HG03095 (cell line): ENCODE data around the gene ZFAND5.

Experiments used
- ATAC-seq: cut with Tn5 transposase; IDR thresholded peaks from one replicate; pipeline ENCODE4 v1.9.1; 2021; ENCODE audit warnings: moderate library complexity; ENCODE audit not compliant: unreplicated experiment

Gene ZFAND5

GRCh38 chr9:72363908-72364678 lies 915 bp downstream of the ZFAND5 start:
- ATAC-seq, result peak; percentile 33

DNA sequence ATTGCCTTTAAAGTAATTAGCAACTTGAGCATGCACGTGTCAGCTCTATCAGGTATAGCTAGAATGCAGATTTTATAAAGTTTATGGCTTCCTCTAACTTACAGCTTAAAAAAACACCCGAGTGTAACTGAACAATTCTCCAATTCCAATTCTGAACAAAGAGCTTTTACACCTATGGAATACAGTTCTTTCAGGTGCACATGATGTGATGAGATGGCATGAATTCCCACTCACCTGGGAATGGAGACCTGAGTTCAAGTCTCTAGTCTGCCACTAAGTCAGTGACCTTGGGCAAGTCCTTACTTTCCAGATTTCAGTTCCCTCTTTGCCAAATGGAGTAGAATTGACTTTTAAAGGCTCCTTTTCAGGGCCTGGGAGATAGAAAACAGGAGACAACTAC lies 1.8 kb downstream of the ZFAND5 start:
- no peak for ATAC-seq

DNA sequence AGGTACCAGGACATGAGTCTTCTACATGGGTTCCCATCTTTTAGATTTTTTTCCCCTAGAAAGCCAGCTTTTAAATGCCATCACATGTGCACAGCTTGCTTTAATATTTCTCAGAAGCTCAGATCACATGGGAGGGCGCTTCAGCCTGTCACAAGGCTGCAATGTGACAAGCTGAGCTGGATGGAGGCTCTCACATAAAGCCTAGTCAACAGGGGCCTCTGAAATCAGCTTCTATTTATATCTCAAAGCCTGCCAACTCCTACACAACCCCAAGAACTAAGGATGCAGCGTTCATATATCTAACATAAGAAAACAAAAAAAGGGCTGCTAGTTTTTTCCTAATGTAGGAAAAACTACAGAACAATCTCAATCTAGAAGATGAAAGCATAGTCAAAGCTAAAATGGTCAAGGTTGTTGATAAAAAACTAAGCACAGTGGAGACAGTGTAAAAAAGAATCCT lies 2.3 kb downstream of the ZFAND5 start:
- peak; percentile 41 for ATAC-seq

- no peak for ATAC-seq
Observed at GRCh38 chr9:72362118-72362531, 2.9 kb downstream of the ZFAND5 start.

- ATAC-seq, result no peak
Observed at GRCh38 chr9:72361217-72361616, 3.8 kb downstream of the ZFAND5 start.

- ATAC-seq, result no peak
Observed at GRCh38 chr9:72360324-72360723, 4.7 kb downstream of the ZFAND5 start.

DNA sequence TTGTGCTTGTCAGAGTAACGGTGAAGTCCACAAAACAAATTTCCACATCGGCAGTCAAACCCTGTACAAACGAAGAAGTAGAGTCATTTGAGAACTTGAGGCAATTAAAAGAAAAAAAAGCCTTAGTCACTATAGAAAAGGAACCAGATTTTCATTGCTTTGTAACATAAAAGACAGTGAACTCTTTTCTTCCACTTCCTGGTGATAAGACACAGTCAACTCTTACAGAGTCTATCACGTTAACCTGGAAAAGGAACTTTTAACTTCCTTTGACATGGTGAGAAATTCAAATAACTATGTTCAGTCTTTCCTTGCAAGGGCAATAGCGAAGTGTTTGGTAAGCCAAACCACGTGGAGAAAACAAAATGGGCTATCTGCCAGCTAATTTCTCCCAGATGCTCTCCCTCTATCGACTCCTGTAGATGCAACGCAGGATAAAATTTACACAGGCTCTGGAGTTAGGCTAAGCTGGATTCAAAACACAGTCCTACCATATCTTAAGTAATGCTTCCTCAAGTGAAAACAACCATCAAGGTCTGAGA lies 8.9 kb downstream of the ZFAND5 start:
- no peak for ATAC-seq

DNA sequence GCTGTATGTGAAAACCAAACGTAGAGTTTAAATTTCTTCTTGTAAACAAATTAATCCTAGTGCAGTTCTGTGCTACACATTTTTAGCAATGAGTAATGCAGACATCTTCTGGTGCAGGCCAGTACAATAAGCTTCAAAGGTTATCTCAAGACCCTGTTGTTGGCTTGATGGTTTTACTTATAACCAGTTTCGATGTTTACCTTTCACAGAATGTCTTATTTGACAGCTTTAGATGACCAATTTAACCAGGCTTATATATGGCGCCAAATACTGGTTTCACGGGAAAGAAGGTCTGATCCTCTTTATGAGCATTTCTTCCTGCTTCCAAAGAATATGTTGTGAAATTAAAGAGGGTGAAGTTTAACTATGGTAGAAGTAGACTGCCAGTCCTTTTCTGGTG lies 9.9 kb downstream of the ZFAND5 start:
- no peak for ATAC-seq

- ATAC-seq, result no peak
Observed at GRCh38 chr9:72354704-72355103, 10.3 kb downstream of the ZFAND5 start.

DNA sequence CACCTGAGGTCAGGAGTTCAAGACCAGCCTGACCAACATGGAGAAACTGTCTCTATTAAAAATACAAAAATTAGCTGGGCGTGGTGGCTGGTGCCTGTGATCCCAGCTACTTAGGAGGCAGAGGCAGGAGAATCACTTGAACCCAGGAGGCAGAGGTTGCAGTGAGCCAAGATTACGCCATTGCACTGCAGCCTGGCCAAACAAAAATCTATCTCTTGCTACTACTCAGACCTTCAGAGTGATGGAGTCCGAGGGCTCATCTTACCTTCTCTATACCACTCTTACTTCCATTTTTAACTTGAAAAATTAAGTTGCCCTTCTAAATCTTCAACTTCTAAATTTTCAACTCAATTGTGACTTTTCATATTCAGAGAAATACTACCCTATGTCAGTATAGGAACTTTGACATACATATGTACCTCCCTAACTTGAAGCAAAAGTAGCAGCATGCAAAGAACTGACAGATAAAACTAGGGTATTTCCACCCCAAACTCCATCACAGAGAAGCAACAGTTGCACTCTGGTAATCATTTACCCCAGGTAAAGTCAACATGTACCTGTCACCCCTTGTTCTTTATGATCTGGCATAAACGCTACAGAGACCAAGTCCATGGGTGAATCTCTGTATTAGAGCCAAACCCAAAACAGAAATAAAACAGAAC lies 11.4 kb downstream of the ZFAND5 start:
- no peak for ATAC-seq

GRCh38 chr9:72352911-72353388 lies 12.1 kb downstream of the ZFAND5 start:
- no peak for ATAC-seq

GRCh38 chr9:72351538-72352453 lies 13.2 kb downstream of the ZFAND5 start:
- no peak for ATAC-seq

GRCh38 chr9:72349911-72350310 lies 15.1 kb downstream of the ZFAND5 start:
- ATAC-seq, result no peak

DNA sequence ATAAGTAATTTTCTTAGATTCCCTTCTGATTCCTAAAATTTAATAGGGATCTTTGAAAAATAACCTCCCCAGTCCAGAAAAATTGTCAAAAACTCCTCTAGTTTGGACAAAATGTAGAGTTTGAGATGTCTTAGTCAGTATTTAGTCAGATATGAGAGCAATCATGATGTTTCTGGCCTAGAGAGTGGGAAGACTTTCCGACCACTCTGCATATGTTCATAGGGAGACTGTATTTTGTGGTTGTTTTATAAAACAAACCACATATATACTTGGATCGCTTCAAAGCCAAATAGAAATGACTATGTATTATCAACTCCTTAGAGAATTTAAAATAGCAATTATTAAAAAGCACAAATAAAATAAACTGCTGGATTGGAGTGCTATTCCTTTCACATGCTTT lies 15.8 kb downstream of the ZFAND5 start:
- no peak for ATAC-seq

DNA sequence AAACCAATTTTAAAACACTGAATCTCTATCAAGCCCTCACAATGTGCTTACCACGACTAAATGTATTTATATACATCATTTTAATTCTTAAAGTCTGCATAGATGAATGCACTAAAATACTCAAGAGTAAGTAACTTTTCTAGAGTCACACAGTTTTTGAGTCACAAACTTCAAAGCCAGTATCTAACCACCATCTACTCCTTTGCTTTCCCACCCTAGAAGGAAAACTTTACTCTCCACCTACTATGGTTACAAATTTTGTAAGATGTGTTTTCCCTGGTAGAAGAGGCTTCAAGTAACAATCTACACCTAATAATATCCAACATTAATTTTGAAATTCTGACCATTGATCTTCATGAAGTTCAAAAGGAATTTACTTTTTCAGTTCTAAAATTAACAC lies 18.7 kb downstream of the ZFAND5 start:
- ATAC-seq, result no peak

DNA sequence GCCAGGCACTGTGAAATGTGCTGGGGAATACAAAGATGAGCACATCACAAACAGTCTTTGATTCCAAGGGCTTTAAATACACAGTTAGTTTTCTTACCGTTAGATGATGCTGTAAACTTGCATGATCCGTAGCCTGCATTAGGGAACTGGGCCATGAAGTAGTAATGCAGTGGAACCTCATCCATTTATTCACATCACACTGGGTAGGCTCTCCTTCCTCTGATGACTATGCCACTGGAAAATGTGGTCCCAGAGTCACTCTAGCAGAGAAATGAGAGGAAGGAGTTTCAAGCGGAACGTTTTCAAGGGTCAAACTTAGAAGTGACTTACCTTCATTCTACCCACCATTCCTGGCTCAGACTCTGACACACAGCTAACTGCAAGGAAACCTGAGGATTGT lies 26.4 kb downstream of the ZFAND5 start:
- ATAC-seq, result no peak

- no peak for ATAC-seq
Observed at GRCh38 chr9:72337286-72337685, 27.7 kb downstream of the ZFAND5 start.

DNA sequence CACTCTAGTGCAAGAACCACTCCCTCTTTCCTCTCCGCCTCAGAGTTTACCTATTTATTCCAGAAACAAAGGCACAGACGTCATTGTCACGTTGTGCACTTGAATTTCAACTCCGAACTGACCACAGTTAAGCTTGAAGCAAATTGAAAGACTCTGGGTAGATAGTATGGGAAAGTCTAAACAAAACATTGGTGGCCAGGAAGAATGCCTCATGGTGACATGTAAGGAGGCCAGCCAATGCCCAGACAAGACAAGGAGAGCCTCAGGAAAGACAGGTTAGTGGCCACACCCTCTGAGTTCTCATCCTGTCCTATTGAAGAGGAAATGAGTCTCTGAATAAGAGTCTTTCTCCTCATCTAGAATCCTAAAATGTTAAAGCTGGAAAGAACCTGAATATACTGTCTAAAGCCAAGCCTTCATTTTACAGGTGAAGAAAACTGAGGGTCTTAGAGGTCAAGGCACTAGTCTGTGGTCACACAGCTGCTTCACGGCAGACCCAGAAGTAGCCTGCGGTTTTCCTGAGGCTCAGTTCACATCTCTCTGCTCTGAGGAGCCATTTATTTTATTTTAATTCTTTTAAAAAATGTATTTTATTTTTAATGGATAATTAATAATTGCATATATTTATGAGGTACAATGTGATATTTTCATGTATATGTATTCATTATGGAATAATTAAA lies 30.2 kb downstream of the ZFAND5 start:
- ATAC-seq, result no peak

DNA sequence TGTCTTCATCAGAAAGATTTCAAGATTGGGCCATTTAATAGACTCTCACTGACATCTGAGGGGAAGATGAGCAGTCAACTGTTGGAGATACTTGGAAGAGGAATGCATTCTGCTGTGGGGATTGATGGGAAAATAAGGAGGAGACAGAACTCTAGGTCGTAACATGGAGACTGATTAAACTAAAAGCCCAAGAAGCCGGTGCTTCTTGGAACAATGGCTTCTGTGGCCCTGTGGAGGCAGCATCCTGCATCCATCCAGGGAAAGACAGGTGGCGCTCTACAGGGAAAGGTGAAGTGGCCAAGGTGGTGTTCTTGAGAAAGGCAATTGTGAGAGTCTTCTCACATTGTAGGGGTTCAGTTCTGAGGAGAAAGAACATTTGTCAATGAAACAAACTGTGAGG lies 31.3 kb downstream of the ZFAND5 start:
- no peak for ATAC-seq

GRCh38 chr9:72333197-72333596 lies 31.8 kb downstream of the ZFAND5 start:
- no peak for ATAC-seq
